ENCODE data around the gene MEF2C.

DNA sequence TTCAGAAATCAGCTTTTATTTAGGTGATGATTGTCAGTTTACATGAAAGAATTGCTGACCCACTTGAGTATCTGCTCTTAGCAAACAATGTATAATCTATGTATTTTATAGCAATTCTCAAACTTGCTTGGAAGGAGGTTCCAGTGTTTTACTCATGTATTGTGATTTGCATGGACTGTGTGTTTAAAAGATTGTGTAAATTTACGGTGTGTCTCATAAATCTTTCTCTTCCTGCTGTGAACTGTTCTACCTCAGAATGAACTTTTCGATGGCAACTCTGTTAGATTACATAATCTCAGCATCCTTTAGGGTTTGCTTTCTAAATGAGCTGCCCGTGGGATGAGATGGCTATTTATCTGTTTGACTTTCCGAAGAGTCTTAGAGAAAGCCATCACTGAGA is 122.5 kb downstream of the MEF2C start:
- TF ChIP-seq, protein P1, sequence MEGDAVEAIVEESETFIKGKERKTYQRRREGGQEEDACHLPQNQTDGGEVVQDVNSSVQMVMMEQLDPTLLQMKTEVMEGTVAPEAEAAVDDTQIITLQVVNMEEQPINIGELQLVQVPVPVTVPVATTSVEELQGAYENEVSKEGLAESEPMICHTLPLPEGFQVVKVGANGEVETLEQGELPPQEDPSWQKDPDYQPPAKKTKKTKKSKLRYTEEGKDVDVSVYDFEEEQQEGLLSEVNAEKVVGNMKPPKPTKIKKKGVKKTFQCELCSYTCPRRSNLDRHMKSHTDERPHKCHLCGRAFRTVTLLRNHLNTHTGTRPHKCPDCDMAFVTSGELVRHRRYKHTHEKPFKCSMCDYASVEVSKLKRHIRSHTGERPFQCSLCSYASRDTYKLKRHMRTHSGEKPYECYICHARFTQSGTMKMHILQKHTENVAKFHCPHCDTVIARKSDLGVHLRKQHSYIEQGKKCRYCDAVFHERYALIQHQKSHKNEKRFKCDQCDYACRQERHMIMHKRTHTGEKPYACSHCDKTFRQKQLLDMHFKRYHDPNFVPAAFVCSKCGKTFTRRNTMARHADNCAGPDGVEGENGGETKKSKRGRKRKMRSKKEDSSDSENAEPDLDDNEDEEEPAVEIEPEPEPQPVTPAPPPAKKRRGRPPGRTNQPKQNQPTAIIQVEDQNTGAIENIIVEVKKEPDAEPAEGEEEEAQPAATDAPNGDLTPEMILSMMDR (IDR thresholded peaks at IDR 0.05): no peak
- no peak for TF ChIP-seq POLR2A (IDR thresholded peaks at IDR 0.05)
